GM18526 (cell line): ENCODE data around the gene ZBTB46.

Experiments used
- POLR2A ChIP-seq: IDR thresholded peaks from 3 replicates; pipeline ENCODE4 v1.6.1; 2011; ENCODE audit not compliant: insufficient read length; ENCODE audit errors: extremely low read depth

Gene ZBTB46

GRCh38 chr20:63752411-63753101, 78.5 kb downstream of the ZBTB46 start:
- no peak for TF ChIP-seq POLR2A

- TF ChIP-seq POLR2A, result no peak
Observed at GRCh38 chr20:63751471-63752271, 79.4 kb downstream of the ZBTB46 start.

- no peak for TF ChIP-seq POLR2A
Observed at GRCh38 chr20:63750807-63751470, 80.1 kb downstream of the ZBTB46 start.

- TF ChIP-seq POLR2A, result no peak
Observed at GRCh38 chr20:63749597-63750508, 81.2 kb downstream of the ZBTB46 start.

GRCh38 chr20:63748934-63749270, 82.2 kb downstream of the ZBTB46 start:
- no peak for TF ChIP-seq POLR2A

- TF ChIP-seq POLR2A, result no peak
Observed at GRCh38 chr20:63748070-63748933, 82.8 kb downstream of the ZBTB46 start.

- TF ChIP-seq POLR2A, result no peak
Observed at GRCh38 chr20:63747622-63748069, 83.4 kb downstream of the ZBTB46 start.

- TF ChIP-seq POLR2A, result no peak
Observed at GRCh38 chr20:63746751-63747315, 84.2 kb downstream of the ZBTB46 start.

GRCh38 chr20:63745961-63746731, 84.9 kb downstream of the ZBTB46 start:
- no peak for TF ChIP-seq POLR2A

GRCh38 chr20:63745424-63745805, 85.6 kb downstream of the ZBTB46 start:
- no peak for TF ChIP-seq POLR2A

GRCh38 chr20:63744574-63745423, 86.3 kb downstream of the ZBTB46 start:
- TF ChIP-seq POLR2A, result no peak

- TF ChIP-seq POLR2A, result no peak
Observed at GRCh38 chr20:63744158-63744557, 86.9 kb downstream of the ZBTB46 start.
